GM12801 (cell line): ENCODE data around the gene CCL11.

ENCODE experiments used
- CTCF ChIP-seq: IDR thresholded peaks from one replicate; pipeline ENCODE4 v1.5.1; 2011; ENCODE audit warnings: control low read depth; ENCODE audit not compliant: insufficient read length; ENCODE audit errors: extremely low read depth

Gene CCL11

GRCh38 chr17:34307110-34307509, 21.6 kb downstream of the CCL11 start:
- no peak for TF ChIP-seq CTCF

DNA sequence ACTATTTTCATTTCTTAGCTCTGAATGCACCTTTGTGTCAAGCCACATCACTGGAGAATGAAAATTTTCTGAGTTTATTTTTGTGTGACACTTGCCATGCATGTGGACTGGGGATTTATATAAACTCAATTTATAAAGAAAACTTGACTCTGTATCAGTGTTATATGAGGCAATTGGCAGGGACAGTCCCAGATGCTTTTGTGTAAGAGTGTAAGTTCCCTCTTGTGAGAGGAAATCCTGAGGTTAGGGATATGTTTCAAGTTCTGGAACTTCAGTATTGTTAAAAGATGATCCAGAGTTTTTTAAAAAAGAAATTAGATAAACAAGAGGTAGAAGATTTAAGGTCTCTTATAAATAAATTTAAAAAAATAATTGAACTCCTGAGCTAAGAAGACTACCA, 22.8 kb downstream of the CCL11 start:
- TF ChIP-seq CTCF = no peak

GRCh38 chr17:34311291-34311690, 25.7 kb downstream of the CCL11 start:
- no peak for TF ChIP-seq CTCF

DNA sequence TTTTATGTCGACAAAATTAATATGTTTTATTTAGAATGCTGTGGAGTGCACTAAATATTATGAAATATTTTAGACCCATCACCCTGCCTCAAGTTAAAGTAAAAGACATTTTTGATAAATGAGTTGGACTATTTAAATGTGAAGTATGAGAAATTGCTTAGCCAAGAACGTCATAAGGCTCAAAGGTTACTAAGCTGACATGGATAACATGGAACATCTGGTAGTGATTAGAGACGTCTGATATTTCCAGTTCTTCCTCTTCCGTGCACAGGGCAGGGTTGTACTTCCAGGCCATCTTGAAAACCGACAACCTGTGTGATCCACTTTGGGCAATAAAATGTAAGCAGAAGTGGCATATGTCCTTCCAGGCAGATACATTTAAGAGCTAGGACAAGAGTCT, 26.5 kb downstream of the CCL11 start:
- TF ChIP-seq CTCF = no peak

GRCh38 chr17:34313164-34313563, 27.6 kb downstream of the CCL11 start:
- TF ChIP-seq CTCF = no peak

DNA sequence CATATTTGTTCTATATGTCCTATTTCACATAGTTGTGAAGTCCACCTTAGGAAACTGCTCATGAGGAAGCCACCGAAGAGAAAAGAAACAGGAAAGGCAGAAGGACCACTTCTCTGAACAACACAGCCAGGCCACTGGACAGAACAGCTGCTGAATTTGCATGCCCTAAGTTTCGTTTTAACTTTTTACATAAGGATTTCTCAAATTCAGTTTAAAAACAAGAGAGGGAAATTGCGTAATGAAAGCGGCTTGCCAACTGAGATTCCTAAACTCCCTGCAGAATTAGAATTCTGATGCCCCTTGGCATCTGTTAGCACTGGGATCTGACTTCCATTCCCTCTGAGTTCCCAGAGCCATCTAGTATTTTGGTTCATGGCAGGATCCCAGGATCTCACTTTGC, 28.7 kb downstream of the CCL11 start:
- no peak for TF ChIP-seq CTCF

DNA sequence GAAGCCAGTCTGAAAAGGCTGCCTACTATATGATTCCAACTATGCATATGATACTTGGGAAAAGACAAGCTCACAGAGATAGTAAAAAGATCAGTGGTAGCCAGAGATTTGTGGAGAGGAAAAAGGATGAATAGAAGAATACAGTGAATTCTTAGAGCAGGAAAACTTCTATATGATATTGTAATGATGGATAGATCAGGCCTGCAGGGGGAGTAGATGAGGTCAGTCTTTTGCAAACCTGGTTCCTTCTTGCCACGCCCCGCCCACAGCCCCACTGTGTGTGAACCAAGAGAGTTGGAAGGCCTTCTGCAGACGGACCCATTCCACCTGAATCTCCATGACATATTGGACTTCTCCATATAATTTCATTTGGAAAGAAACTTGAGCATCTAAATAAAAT, 32.9 kb downstream of the CCL11 start:
- no peak for TF ChIP-seq CTCF

GRCh38 chr17:34319039-34319483, 33.5 kb downstream of the CCL11 start, which contains the start of gene CCL8:
CCL8 (plus strand) TSS chr17:34319435; CDS start chr17:34319502, 67 bp downstream.
- no peak for TF ChIP-seq CTCF
